Body of pancreas (tissue), 4 donors: Measurements from ENCODE around the gene FN3K.

ENCODE experiments used
- CTCF ChIP-seq, 7 experiments: fragments of 450-650 bp in 4 of 7; fragments of 200-600 bp in 3 of 7; sonication (generic) in 3 of 7; IDR thresholded peaks; one replicate each; pipeline ENCODE4 v1.5.1; 2016 to 2019; ENCODE audit warnings: antibody characterized with exemption in 7 of 7
- POLR2A ChIP-seq, 3 donors: fragments of 450-650 bp; IDR thresholded peaks; one replicate each; pipeline ENCODE4 v1.6.1; 2016; ENCODE audit warnings: antibody characterized with exemption in 3 of 3, mild to moderate bottlenecking in 2 of 3

- TF ChIP-seq CTCF (IDR thresholded peaks at IDR 0.05): no peak
- TF ChIP-seq POLR2A (IDR thresholded peaks at IDR 0.05): no peak
Measured at GRCh38 chr17:82703935-82704865, 31.2 kb upstream of the FN3K start.
